HG03342 (cell line): ENCODE results near the gene UNC79.

Experiments
- ATAC-seq: cut with Tn5 transposase; IDR thresholded peaks from one replicate; pipeline ENCODE4 v1.9.1; 2021; ENCODE audit warnings: mild to moderate bottlenecking, moderate library complexity; ENCODE audit not compliant: unreplicated experiment

Gene UNC79

GRCh38 chr14:93655078-93655750 is 224.5 kb downstream of the UNC79 start:
- no peak for ATAC-seq

DNA sequence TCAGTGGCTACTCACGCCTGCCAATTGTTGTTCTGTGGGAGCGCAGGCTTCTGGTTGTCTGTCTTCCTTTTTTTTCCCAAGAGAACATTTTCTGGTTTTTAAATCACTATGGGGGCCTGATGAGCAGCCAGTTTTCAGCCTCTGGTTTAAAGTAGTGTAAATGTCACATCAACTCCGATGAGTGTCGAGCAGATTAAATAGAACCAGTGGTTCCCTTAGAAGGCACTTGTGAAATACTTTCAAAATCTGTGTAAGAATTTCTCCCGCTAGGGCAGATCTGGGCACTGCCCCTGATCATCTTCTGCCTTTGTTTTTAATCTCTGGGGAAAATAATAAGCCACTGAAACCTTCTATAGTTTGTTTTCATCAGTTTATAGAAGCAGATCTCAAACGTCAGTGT is 227.1 kb downstream of the UNC79 start:
- no peak for ATAC-seq

- ATAC-seq, result no peak
Observed at GRCh38 chr14:93663317-93663716, 232.6 kb downstream of the UNC79 start.

GRCh38 chr14:93665169-93665568 is 234.4 kb downstream of the UNC79 start:
- ATAC-seq, result no peak

DNA sequence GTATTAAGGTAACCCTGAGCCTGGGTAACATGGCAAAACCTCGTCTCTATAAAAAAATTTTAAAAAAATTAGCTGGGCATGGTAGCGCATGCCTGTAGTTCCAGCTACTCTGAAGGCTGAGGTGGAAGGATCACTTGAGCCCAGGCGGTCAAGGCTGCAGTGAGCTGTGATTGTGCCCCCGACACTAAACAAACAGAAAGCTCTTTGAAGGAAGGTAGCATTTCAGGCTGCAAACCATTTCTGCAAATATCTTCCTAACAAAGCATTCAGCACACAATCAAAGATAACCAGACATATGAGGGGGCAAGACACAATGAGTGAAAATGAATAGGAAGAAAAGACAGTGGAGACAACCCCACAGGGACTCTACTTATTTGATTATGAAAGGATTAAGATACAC is 238.9 kb downstream of the UNC79 start:
- no peak for ATAC-seq

- no peak for ATAC-seq
Observed at GRCh38 chr14:93674343-93674742, 243.6 kb downstream of the UNC79 start.

- no peak for ATAC-seq
Observed at GRCh38 chr14:93675651-93676050, 244.9 kb downstream of the UNC79 start.

- ATAC-seq, result no peak
Observed at GRCh38 chr14:93676416-93676958, 245.7 kb downstream of the UNC79 start.

- no peak for ATAC-seq
Observed at GRCh38 chr14:93682459-93682858, 251.7 kb downstream of the UNC79 start.

DNA sequence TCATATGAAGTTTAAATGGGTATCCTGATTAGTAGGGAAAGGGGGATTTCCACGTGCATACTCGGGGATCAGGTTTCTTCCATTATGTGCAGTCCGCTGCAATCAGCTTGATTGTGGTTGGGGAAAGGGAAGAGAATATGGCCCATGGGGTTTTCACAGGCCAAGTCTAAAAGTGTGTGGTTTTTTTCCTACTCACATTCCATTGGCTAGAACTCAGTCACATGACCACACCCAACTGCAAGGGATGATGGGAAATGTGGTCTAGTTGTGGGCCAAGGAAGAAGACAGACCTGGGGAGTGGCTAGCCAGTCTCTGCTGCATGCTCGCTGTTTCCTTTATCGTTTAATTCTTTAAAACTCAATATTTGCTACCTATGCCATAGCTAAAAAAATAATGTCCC is 252.5 kb downstream of the UNC79 start:
- ATAC-seq, result no peak

DNA sequence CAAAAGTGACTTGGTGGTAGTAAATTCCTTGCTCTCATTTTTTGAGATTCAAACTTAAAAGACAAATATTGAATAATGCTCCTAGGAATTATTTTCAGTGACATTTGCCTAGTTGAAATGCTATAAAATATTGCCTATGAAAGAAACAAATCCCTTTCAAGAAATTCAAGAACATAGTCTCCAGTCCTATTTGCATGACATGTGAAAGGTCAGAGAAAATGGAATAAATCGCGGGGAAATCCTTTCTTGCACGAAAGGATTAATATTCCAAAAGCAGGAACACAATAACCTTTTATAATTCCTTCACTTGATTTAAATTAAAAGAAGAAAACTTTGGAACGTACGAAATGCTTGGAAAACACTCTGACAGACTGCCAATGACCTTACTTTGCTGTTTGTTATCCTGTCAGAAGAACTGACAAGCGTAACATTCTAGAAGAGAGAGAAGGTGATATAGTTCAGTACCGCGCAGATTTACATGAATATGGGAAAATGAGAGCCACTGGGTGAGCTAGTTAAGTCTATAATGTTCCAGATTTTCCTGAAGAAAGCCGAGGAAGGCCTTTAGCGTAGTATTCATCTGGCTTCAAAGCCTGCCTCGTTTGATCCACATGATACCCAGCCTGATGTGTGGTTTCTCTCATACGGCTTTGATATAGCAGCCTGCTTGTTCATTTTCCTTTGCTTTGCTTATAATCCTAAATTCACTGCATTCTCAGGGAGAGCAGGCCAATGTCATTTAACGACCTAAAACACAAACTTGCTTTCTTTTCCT is 254.6 kb downstream of the UNC79 start:
- ATAC-seq, result no peak

- ATAC-seq, result no peak
Observed at GRCh38 chr14:93686268-93686667, 255.5 kb downstream of the UNC79 start.

- no peak for ATAC-seq
Observed at GRCh38 chr14:93688239-93688666, 257.5 kb downstream of the UNC79 start.

- no peak for ATAC-seq
Observed at GRCh38 chr14:93688820-93689219, 258.1 kb downstream of the UNC79 start.

- no peak for ATAC-seq
Observed at GRCh38 chr14:93690146-93690545, 259.4 kb downstream of the UNC79 start.

DNA sequence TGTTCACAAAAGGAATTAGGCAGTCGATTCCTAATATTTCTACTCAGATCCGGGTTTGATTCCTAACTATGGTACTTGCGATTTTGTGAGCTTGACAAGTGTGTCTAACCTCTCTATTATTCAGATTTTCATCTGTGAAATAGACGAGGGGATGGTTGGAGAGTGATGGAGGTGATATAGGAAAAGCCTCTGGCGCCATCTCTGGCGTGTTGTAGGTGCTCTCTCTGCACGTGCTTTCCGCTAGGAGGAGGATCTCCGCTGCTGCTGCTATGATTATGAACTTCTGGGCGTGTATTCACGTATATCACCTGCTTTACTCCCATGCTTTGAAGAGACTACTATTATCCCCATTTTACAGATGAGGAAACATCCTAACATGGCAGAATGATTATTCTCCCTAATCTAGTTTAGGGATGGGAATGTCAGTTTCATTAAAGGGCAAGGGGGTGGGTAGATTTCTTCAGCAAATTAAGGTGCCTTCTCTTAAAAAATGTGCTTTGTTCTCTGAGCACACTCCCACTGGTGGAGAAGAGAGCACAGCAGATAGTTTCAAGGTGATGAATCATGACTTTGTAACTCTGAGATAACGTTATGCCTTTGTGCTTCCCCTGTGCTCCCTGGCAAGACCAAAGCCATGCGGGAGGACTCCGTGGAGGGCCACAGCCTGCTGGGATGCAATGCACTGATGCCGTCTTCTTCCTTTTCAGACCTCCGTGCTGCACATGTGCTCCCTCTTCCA is 260.5 kb downstream of the UNC79 start:
- no peak for ATAC-seq

- no peak for ATAC-seq
Observed at GRCh38 chr14:93693914-93694313, 263.2 kb downstream of the UNC79 start.

- no peak for ATAC-seq
Observed at GRCh38 chr14:93700928-93701327, 270.2 kb downstream of the UNC79 start.

DNA sequence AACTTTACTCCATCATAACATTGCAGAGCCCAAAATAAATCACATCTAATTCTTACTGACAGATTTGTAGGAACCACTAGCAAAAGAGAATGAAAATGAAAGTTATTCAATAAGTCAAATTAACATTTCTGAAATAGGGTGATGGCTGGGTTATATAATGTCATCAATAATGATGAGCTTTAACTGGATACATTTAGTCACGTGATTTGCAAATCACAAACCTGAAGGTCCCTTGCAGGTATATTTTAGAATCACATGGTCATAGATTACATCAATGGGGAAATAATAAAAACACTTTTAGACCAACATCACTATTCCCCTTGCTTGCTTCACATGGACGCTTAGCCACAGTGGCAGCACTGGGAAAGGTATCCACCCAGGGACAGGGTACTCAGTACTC is 270.8 kb downstream of the UNC79 start:
- ATAC-seq, result no peak

- ATAC-seq, result no peak
Observed at GRCh38 chr14:93702946-93703345, 272.2 kb downstream of the UNC79 start.

DNA sequence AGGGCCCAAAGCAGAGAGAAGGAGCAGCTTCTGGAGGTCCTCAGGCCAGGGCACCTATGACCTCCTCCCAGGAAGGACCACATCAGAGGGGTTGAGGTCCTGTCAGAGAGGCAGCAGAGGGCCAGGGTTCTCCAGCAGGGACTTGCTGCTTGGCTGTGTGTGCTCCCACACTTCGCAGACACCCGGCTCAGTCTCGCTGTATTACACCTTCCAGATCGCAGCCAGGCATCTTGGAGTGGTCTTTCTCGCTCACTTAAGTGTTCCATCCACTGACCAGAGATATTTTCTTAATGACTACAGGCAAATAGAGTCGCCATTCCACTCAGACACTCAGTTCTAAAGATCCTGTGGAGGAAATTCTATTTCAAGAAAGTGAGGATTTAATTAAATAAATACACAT is 273.2 kb downstream of the UNC79 start:
- ATAC-seq, result no peak
